Transverse colon (tissue), 4 donors: ENCODE results near the gene HOXD10. TPM values are rescaled to one million over a fixed set of nuclear protein-coding genes. Genes with fewer than 3 reads are reported as not detected.

Experiments used
- DNase-seq: peaks from one replicate; pipeline ENCODE4 v3.0.0-alpha.2; 2019
- H3K27ac ChIP-seq, 4 donors: fragments of 200-600 bp; sonication (generic); 2 replicates each; pipeline ENCODE4 v1.5.1; 2016 to 2018; ENCODE audit warnings: inconsistent platforms in 4 of 4
- H3K27me3 ChIP-seq: fragments of 200-600 bp; sonication (generic); 2 replicates; pipeline ENCODE4 v1.5.1; 2017; ENCODE audit warnings: inconsistent platforms
- H3K36me3 ChIP-seq, 4 donors: fragments of 200-600 bp; sonication (generic); 2 replicates each; pipeline ENCODE4 v1.5.1; 2017 to 2019; ENCODE audit warnings: inconsistent platforms in 4 of 4
- H3K4me1 ChIP-seq, 4 donors: fragments of 200-600 bp; sonication (generic); 2 replicates each; pipeline ENCODE4 v1.5.1; 2017 to 2020; ENCODE audit warnings: inconsistent platforms in 4 of 4
- H3K4me3 ChIP-seq, 4 donors: fragments of 200-600 bp; sonication (generic); 1 replicate in 1 of 4; 2 replicates in 3 of 4; pipeline versions ENCODE4 v1.5.1 to v1.6.1; 2017 to 2019; ENCODE audit warnings: inconsistent platforms in 4 of 4
- H3K9me3 ChIP-seq, 2 donors: fragments of 200-600 bp; sonication (generic); 2 replicates each; pipeline ENCODE4 v1.5.1; 2017 to 2019; ENCODE audit warnings: inconsistent platforms in 2 of 2
- EP300 ChIP-seq: sonication (generic); formaldehyde crosslinking; IDR thresholded peaks from one replicate; pipeline ENCODE4 v1.6.1; 2017; ENCODE audit warnings: antibody characterized with exemption, low read depth
- POLR2A ChIP-seq: fragments of 450-650 bp; IDR thresholded peaks from one replicate; pipeline ENCODE4 v1.6.1; 2016; ENCODE audit warnings: antibody characterized with exemption, mild to moderate bottlenecking, moderate library complexity
- POLR2AphosphoS5 ChIP-seq, 3 donors: sonication (generic); formaldehyde crosslinking; IDR thresholded peaks; one replicate each; pipeline ENCODE4 v1.6.1; 2016; ENCODE audit warnings: antibody characterized with exemption in 3 of 3
- WGBS, 2 donors: methylation state at CpG; one replicate each; pipeline ENCODE4 v1.1.5; 2018; ENCODE audit warnings: low coverage in 1 of 2; 5-methylcytosine and 5-hydroxymethylcytosine counted together
- in situ Hi-C, 4 donors: fragments of 200-750 bp; cut with MboI; loops; one replicate each; pipeline versions ENCODE4 v1.15.0 to v1.15.1; 2017; ENCODE audit warnings: low sequenced_read_pairs in 3 of 4, low pct_ligation_motif_present in 1 of 4, low pct_unique_long_range_greater_than_20kb in 1 of 4
- intact Hi-C: fragments of 100-400 bp; cut with DNase I; formaldehyde crosslinking; loops from one replicate; pipeline ENCODE4 v1.15.1; 2023; ENCODE audit warnings: low total_unique reads
- total RNA-seq, 4 donors: library from RNA; depleted of rRNA; stranded (reverse); fragments of >200 nt; gene quantifications; one replicate each; pipeline ENCODE4 v1.1.0, GENCODE V29; 2016
- TF ChIP-seq, protein P1 (sequence below), 5 experiments: fragments of 200-600 bp in 3 of 5; fragments of 450-650 bp in 2 of 5; sonication (generic) in 3 of 5; IDR thresholded peaks; 1 replicate in 2 of 5; 2 replicates in 3 of 5; pipeline ENCODE4 v1.5.1; 2016 to 2017; ENCODE audit warnings: antibody characterized with exemption in 5 of 5, inconsistent platforms in 3 of 5, mild to moderate bottlenecking in 2 of 5, moderate library complexity in 1 of 5

HOXD10 gene
- total RNA-seq, 4 donors from 2014 or later: 1.1 to 25.1 (median 7.6) TPM

DNA sequence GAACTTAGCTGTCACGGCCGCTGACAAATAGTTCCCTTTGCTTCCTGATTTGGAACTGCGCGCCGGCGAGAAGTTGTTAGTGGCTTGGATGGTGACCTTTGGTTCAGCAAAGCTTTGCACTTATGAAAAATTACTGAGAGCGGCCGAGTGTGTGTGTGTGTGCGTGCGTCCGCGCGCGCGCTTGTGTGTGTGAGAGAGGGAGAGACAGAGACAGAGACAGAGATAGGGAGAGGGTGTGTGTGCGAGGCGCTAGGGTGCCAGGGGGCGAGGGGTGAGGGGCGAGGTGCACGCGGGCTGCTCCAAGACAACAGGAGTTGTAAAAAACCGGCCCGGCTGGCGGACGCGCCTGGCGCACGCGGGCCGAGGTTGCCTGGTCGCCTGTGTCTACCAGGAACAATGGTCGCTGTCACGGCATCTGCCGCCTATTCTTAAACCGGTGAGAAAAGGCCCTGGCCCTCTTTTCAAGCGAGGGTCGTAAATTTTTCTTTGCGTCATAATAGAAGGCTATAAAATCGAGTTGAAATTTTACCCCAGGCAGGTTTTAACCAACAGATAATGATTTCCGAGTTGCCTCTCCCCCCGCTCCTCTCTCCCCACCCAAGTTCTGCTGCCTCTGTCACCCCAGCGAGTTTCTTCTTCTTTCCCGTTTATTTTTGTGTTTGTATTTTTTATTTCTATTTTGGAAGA is 41.1 kb downstream of the HOXD10 start:
- Histone ChIP-seq H3K36me3 (peaks cover 0 to 7% (median 0%) of the 10 kb centered on the region in 4 donors), H3K27me3 (peaks cover 82% of the 10 kb centered on the region), H3K4me3 (peak overlapping the region in 3 of 4 donors; percentile 17 to 49 (median 32)), H3K27ac (peak overlapping the region in 2 of 4 donors; percentile 55 to 65), H3K4me1 (peaks cover 4 to 38% (median 21%) of the 10 kb centered on the region in 4 donors), H3K9me3 (no peaks in the 10 kb centered on the region)
- in situ Hi-C loops (no loop called here), intact Hi-C loops (no loop called here)
- no peak for TF ChIP-seq EP300
- TF ChIP-seq POLR2A: no peak
- TF ChIP-seq, protein P1, sequence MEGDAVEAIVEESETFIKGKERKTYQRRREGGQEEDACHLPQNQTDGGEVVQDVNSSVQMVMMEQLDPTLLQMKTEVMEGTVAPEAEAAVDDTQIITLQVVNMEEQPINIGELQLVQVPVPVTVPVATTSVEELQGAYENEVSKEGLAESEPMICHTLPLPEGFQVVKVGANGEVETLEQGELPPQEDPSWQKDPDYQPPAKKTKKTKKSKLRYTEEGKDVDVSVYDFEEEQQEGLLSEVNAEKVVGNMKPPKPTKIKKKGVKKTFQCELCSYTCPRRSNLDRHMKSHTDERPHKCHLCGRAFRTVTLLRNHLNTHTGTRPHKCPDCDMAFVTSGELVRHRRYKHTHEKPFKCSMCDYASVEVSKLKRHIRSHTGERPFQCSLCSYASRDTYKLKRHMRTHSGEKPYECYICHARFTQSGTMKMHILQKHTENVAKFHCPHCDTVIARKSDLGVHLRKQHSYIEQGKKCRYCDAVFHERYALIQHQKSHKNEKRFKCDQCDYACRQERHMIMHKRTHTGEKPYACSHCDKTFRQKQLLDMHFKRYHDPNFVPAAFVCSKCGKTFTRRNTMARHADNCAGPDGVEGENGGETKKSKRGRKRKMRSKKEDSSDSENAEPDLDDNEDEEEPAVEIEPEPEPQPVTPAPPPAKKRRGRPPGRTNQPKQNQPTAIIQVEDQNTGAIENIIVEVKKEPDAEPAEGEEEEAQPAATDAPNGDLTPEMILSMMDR (IDR thresholded peaks at IDR 0.05): no peak
- TF ChIP-seq POLR2AphosphoS5 (IDR thresholded peaks at IDR 0.05): no peak
- 29 to 40% methylated on average over 15 to 43 of the region's 43 CpGs for WGBS, 2 donors
- peak; percentile 59 for DNase-seq

DNA sequence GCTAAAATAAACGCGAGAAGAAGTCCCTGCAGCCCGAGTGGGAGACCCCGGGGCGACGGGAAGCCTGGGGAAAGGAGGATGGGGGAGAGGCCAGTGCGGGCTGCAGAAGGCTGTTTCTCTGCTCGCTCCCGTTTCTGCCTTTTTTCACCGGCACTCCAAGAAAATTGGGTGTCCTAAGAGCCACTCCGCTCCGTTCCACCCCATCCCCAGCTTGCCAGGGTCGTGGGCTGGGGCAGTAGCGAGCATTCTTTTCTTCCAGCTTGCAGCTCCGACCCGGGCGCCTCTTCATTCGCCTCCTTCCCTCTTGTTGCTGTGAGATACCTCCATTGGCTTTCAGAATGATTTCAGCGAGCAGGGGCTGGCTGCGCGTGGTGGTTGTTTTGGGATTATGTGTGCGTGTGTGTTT is 41.6 kb downstream of the HOXD10 start:
- H3K27ac ChIP-seq: peak overlapping the region in 2 of 4 donors; percentile 55 to 65
- H3K9me3 ChIP-seq: no peaks in the 10 kb centered on the region
- 14 to 34% methylated on average over 7 to 22 of the region's 22 CpGs for WGBS, 2 donors
- in situ Hi-C loops: no loop called here
- intact Hi-C loops: no loop called here
- TF ChIP-seq EP300 (no peak), POLR2AphosphoS5 (IDR thresholded peaks at IDR 0.05) (no peak), POLR2A (no peak)
- TF ChIP-seq, protein P1 (IDR thresholded peaks at IDR 0.05): no peak
- peak overlapping the region in 2 of 4 donors; percentile 17 to 49 for H3K4me3 ChIP-seq
- DNase-seq: no peak
- H3K36me3 ChIP-seq: peaks cover 0 to 1% (median 0%) of the 10 kb centered on the region in 4 donors
- H3K4me1 ChIP-seq: peaks cover 4 to 44% (median 24%) of the 10 kb centered on the region in 4 donors
- peaks cover 88% of the 10 kb centered on the region for H3K27me3 ChIP-seq

DNA sequence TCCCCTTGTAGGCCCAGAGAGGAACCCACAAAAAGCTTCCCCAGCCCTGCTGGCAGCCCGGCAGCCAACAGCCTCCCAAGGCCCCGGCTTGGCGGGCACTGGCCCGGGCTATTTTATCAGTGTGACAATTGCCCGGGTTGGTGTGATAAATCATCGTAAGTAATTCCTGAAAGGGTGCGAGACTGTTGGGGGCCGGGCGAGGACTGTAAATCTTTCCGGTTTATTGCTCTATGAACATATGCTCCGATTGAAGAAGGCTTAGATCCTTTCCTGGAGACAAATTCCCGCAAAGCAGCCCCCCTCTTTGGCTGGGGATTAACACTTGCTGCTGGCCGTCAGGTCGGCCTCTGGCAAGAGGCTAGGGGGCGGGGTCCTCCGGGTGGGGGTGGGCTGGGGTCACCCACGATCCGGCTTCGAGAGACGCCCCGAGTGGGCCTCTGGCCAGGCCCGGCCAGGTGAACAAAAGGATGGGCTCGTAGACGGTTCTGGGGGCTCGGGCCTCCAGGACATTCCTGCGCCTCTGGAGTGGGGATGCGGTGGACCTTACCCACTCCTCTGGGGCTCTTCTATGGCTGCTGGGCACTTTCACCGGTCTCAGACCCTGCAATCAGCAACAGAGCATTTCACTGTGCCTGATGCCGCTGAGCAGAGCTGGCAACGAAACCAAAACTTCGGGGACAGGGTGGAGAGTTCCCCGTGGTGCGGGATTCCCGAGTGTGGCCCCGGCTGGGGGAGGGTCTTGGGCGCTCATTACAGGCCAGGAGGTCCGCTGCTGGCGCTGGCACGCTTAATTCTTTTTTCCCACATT is 42.5 kb downstream of the HOXD10 start:
- 43% methylated on average over 39 of the region's 39 CpGs; no CpG with 5 or more reads in 1 of the 2 donors for WGBS, 2 donors
- peaks cover 4 to 48% (median 24%) of the 10 kb centered on the region in 4 donors for H3K4me1 ChIP-seq
- in situ Hi-C loops (no loop called here), intact Hi-C loops (no loop called here)
- peak; percentile 49 for DNase-seq
- no peak overlapping the region for H3K4me3 ChIP-seq
- H3K36me3 ChIP-seq: no peaks in the 10 kb centered on the region
- TF ChIP-seq EP300 (no peak), POLR2A (no peak), POLR2AphosphoS5 (IDR thresholded peaks at IDR 0.05) (no peak)
- TF ChIP-seq, protein P1 (IDR thresholded peaks at IDR 0.05): no peak
- peaks cover 96% of the 10 kb centered on the region for H3K27me3 ChIP-seq
- peak overlapping the region in 2 of 4 donors; percentile 6 to 28 for H3K27ac ChIP-seq
- H3K9me3 ChIP-seq: no peaks in the 10 kb centered on the region

DNA sequence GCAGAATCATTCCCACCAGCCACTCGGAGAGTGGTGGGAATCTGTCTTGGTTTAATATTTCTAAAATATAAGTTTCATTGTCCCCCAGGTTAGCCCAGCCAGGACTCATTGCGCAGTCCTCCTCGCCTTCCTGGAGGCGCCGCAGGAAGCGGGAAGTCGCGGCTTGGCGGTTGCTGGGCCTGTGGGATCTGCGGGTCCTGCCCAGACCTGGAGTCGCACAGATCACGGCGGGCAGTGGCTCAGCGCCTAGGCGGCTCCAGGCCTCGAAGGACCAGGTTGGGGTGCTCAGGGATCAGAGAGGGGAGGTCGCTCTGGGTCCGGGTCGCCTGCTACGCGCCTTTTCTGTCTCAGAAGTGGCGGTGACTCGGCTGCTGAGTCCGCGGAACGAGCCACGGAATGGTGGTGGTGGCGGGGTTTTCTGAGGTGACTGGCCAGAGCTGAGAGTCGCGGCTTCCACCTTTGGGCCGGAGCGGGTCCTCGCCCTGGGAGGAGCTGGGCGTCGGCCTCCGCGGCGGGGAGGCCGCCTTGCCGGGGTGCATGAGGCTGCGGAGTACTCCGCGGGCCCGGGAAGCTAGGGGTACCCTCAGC is 43.2 kb downstream of the HOXD10 start:
- in situ Hi-C loops: no loop called here
- TF ChIP-seq EP300: no peak
- TF ChIP-seq, protein P1 (IDR thresholded peaks at IDR 0.05): no peak
- no peak for TF ChIP-seq POLR2AphosphoS5 (IDR thresholded peaks at IDR 0.05)
- TF ChIP-seq POLR2A: no peak
- Histone ChIP-seq H3K4me3 (peak overlapping the region in 3 of 4 donors; percentile 4 to 13 (median 10)), H3K9me3 (no peaks in the 10 kb centered on the region), H3K27me3 (peaks cover 96% of the 10 kb centered on the region), H3K4me1 (peaks cover 4 to 48% (median 24%) of the 10 kb centered on the region in 4 donors), H3K27ac (peak overlapping the region in 2 of 4 donors; percentile 25 to 28), H3K36me3 (no peaks in the 10 kb centered on the region)
- intact Hi-C loops: no loop called here
- no peak for DNase-seq
- 68% methylated on average over 20 of the region's 44 CpGs; no CpG with 5 or more reads in 1 of the 2 donors for WGBS, 2 donors
